Pancreas (tissue), 10 donors: ENCODE measurements around the gene FAM241B. TPM values are rescaled to one million over a fixed set of nuclear protein-coding genes. Genes with fewer than 3 reads are reported as not detected.

Experiments used
- ATAC-seq, 4 donors: fragments of 200-7000 bp; cut with Tn5 transposase; one replicate each; pipeline versions ENCODE4 v1.8.0 to v1.9.1; 2020; ENCODE audit warnings: mild to moderate bottlenecking in 4 of 4, moderate library complexity in 4 of 4
- DNase-seq, 6 donors: peaks; one replicate each; pipeline ENCODE4 v3.0.0-alpha.2; 2020
- FAIRE-seq: peaks from 2 replicates; lab custom pipeline; 2012; peaks lifted over from hg19 to GRCh38; lab: Jason Lieb, UNC
- H3K27ac ChIP-seq, 4 donors: fragments of 200-600 bp; sonication (generic); 1 replicate in 3 of 4; 2 replicates in 1 of 4; pipeline versions ENCODE4 v1.5.0 to v1.8.0; 2020
- H3K27me3 ChIP-seq, 4 donors: fragments of 200-600 bp; one replicate each; pipeline ENCODE4 v1.8.0; 2021
- H3K36me3 ChIP-seq, 3 donors: fragments of 200-600 bp; sonication (generic) in 1 of 3; one replicate each; pipeline versions ENCODE4 v1.5.0 to v1.8.0; 2020 to 2021
- H3K4me1 ChIP-seq, 3 donors: fragments of 200-600 bp; one replicate each; pipeline ENCODE4 v1.8.0; 2021
- H3K4me3 ChIP-seq, 4 donors: fragments of 200-600 bp; sonication (generic) in 2 of 4; one replicate each; pipeline versions ENCODE4 v1.5.0 to v1.8.0; 2020 to 2021
- H3K9me3 ChIP-seq, 4 donors: fragments of 200-600 bp; one replicate each; pipeline ENCODE4 v1.8.0; 2021
- WGBS, 2 donors: extraction: QIAGEN DNeasy Blood & Tissue Kit; methylation state at CpG; one replicate each; pipeline ENCODE4 v1.1.7; 2013; 5-methylcytosine and 5-hydroxymethylcytosine counted together
- intact Hi-C, 3 donors: fragments of 100-400 bp; cut with DNase I; formaldehyde crosslinking; loops; one replicate each; pipeline versions ENCODE4 v1.11.1 to v1.14.2; 2022
- polyA plus RNA-seq, 2 donors: library from polyadenylated mRNA; stranded (reverse); fragments of 200-250 nt; gene quantifications; one replicate each; pipeline ENCODE4 v1.2.3, GENCODE V29; 2013
- total RNA-seq, 6 donors: library from RNA; stranded (reverse); fragmentation: NEBNext Ultra II Directional in 4 of 6; extraction: Animal tissue kit (Norgen Biotek cat#: 25700) in 4 of 6; gene quantifications; one replicate each; pipeline versions ENCODE4 v1.2.1 to v1.2.4, GENCODE V29; 2021 to 2023
- TF ChIP-seq, protein P1 (sequence below), 4 donors: fragments of 200-600 bp; sonication (generic) in 3 of 4; IDR thresholded peaks; one replicate each; pipeline versions ENCODE4 v1.5.0 to v1.8.0; 2021; ENCODE audit warnings: antibody characterized with exemption in 4 of 4
- donor health status: healthy with polysubstance abuse.
- donor health status: DM: no; HTN: no; CAD: no; lungs with moderate emphysema.
- donor health status: DM: no; HTN: no; CAD: no.
- donor health status: control.
- donor health status: control.
- donor health status: Bipolar disorder and iron deficiency.
- donor health status: DM: yes; HTN: yes; CAD: no.
- donor health status: DM: no; HTN: no; CAD: no.
- donor health status: DM: no; HTN: no; CAD: no.
- donor health status: DM: yes; HTN: yes; CAD: no.

FAM241B gene
- total and polyA plus RNA-seq, 8 donors = 2.7 to 8.4 (median 5.0) TPM

GRCh38 chr10:69600761-69601330 is 29.2 kb upstream of the FAM241B start:
- Histone ChIP-seq H3K9me3 (no peaks in the 10 kb centered on the region), H3K4me3 (no peak overlapping the region), H3K4me1 (no peaks in the 10 kb centered on the region), H3K36me3 (no peaks in the 10 kb centered on the region), H3K27ac (no peak overlapping the region), H3K27me3 (peaks cover 0 to 5% (median 0%) of the 10 kb centered on the region in 4 donors)
- WGBS, 2 donors = 49 to 63% methylated on average over 5 of the region's 5 CpGs
- no peak for ATAC-seq
- DNase-seq = no peak
- no peak for FAIRE-seq
- TF ChIP-seq, protein P1, sequence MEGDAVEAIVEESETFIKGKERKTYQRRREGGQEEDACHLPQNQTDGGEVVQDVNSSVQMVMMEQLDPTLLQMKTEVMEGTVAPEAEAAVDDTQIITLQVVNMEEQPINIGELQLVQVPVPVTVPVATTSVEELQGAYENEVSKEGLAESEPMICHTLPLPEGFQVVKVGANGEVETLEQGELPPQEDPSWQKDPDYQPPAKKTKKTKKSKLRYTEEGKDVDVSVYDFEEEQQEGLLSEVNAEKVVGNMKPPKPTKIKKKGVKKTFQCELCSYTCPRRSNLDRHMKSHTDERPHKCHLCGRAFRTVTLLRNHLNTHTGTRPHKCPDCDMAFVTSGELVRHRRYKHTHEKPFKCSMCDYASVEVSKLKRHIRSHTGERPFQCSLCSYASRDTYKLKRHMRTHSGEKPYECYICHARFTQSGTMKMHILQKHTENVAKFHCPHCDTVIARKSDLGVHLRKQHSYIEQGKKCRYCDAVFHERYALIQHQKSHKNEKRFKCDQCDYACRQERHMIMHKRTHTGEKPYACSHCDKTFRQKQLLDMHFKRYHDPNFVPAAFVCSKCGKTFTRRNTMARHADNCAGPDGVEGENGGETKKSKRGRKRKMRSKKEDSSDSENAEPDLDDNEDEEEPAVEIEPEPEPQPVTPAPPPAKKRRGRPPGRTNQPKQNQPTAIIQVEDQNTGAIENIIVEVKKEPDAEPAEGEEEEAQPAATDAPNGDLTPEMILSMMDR (IDR thresholded peaks at IDR 0.05) = no peak
- intact Hi-C loops = no loop called here

GRCh38 chr10:69609077-69609476 is 21.0 kb upstream of the FAM241B start:
- TF ChIP-seq, protein P1 (IDR thresholded peaks at IDR 0.05) = no peak

GRCh38 chr10:69612760-69613159 is 17.3 kb upstream of the FAM241B start:
- DNase-seq = no peak
- peaks cover 0 to 4% (median 0%) of the 10 kb centered on the region in 4 donors for H3K9me3 ChIP-seq
- no peak for FAIRE-seq
- no peaks in the 10 kb centered on the region for H3K4me1 ChIP-seq
- H3K36me3 ChIP-seq = no peaks in the 10 kb centered on the region
- intact Hi-C loops = no loop called here
- TF ChIP-seq, protein P1 (IDR thresholded peaks at IDR 0.05) = no peak
- H3K4me3 ChIP-seq = no peak overlapping the region
- no peak overlapping the region for H3K27ac ChIP-seq
- ATAC-seq = no peak
- no peaks in the 10 kb centered on the region for H3K27me3 ChIP-seq

More at GRCh38 chr10:69609077-69609476, 21.0 kb upstream of the FAM241B start:
- ATAC-seq = no peak
- WGBS, 2 donors = 83 to 86% methylated on average over 1 of the region's 1 CpG
- Histone ChIP-seq H3K36me3 (no peaks in the 10 kb centered on the region), H3K4me3 (no peak overlapping the region), H3K4me1 (no peaks in the 10 kb centered on the region), H3K27ac (no peak overlapping the region), H3K27me3 (peaks cover 0 to 3% (median 0%) of the 10 kb centered on the region in 4 donors), H3K9me3 (peaks cover 0 to 4% (median 0%) of the 10 kb centered on the region in 4 donors)
- intact Hi-C loops = no loop called here
- no peak for DNase-seq
- FAIRE-seq = no peak

GRCh38 chr10:69614130-69614529 is 15.9 kb upstream of the FAM241B start:
- intact Hi-C loops = no loop called here
- FAIRE-seq (no peak), DNase-seq (no peak), ATAC-seq (no peak)
- Histone ChIP-seq H3K27ac (no peak overlapping the region), H3K4me3 (no peak overlapping the region), H3K4me1 (no peaks in the 10 kb centered on the region), H3K9me3 (peaks cover 0 to 3% (median 0%) of the 10 kb centered on the region in 4 donors), H3K36me3 (no peaks in the 10 kb centered on the region), H3K27me3 (no peaks in the 10 kb centered on the region)
- TF ChIP-seq, protein P1 (IDR thresholded peaks at IDR 0.05) = no peak
- WGBS, 2 donors = 88 to 91% methylated on average over 1 of the region's 1 CpG

- H3K36me3 ChIP-seq = no peaks in the 10 kb centered on the region
- FAIRE-seq (no peak), DNase-seq (no peak), ATAC-seq (no peak)
- H3K9me3 ChIP-seq = no peaks in the 10 kb centered on the region
- TF ChIP-seq, protein P1 (IDR thresholded peaks at IDR 0.05) = no peak
- no peaks in the 10 kb centered on the region for H3K27me3 ChIP-seq
- no peak overlapping the region for H3K27ac ChIP-seq
- H3K4me1 ChIP-seq = no peaks in the 10 kb centered on the region
- 52 to 56% methylated on average over 4 of the region's 4 CpGs for WGBS, 2 donors
- no peak overlapping the region for H3K4me3 ChIP-seq
- intact Hi-C loops = no loop called here
Observed at GRCh38 chr10:69616358-69616757, 13.7 kb upstream of the FAM241B start.
